HG02943 (cell line): ENCODE measurements around the gene TNFSF9.
A peak's percentile ranks its signal among the peaks of the same experiment; 100 is the strongest.

Source experiments
- ATAC-seq: cut with Tn5 transposase; IDR thresholded peaks from one replicate; pipeline ENCODE4 v1.9.1; 2021; ENCODE audit warnings: mild to moderate bottlenecking, low read depth, moderate library complexity; ENCODE audit not compliant: unreplicated experiment

Gene TNFSF9, protein sequence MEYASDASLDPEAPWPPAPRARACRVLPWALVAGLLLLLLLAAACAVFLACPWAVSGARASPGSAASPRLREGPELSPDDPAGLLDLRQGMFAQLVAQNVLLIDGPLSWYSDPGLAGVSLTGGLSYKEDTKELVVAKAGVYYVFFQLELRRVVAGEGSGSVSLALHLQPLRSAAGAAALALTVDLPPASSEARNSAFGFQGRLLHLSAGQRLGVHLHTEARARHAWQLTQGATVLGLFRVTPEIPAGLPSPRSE

DNA sequence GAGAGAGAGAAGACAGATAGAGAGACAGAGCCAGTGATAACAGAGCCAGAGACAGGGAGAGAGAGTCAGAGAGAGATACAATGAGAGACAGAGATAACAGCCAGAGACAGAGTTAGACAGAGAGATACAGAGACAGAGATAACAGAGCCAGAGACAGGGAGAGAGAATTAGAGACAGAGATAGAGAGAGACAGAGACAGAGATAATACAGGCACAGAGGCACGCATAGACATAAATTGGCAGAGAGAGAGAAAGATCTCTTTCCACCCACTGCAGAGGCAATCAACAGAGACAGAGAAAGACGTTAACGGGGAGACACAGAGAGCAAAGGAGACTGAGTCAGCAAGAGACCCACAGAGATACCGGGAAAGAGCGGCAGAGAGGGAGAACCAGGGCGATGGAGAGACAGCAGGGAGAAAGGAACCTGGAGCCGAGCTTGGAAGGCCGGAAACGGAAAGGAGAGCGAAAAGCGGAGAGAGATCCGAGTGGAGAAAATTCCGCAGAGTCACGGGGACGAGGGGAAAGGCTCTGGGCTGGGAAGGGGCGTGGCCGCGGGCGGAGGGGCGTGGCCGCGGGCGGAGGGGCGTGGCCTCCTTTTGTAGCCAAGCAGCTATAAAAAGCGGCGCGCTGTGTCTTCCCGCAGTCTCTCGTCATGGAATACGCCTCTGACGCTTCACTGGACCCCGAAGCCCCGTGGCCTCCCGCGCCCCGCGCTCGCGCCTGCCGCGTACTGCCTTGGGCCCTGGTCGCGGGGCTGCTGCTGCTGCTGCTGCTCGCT lies at the start of gene TNFSF9:
TSS of gene TNFSF9 (plus strand) at position 641 of the 777 bp plus-strand sequence. CDS start at position 652, 11 bp downstream.
- ATAC-seq, result no peak

DNA sequence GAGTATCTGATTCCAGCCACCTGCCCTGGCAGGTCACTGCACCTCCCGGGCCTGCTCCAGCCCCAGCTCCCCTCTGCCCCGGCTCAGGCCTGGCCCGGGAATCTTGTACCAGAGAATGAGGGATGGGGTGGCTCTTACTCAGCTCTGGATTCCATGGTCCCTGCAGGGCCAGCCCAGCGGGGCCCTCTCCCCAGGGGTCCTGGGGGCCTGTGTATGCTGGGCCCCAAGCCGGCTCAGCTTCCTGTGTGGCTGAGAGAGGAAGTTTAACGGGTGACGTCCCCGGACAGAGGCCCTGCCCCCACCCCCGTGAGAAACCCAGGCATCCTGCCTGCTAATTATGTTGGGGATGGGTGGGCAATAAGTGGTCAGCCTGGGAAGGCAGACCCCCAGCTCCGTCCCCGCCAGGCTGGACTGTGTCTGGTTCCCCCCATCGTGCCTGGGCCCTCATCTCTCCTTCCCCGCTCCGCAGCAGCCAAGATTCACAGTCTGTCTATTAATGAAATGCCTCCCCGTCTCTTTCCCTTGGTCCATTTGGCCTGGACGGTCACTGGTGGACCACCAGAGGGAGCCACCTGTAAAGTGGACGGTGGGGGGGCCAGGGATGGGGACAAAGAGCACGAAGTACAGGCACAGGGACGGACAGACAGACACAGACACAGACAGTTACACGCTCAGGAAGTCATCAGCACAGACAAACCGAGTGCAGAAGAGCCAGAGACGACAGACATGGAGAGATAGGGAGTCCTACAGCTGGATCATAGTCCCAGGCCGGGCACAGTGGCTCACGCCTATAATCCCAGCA lies 49.1 kb upstream of the TNFSF9 start, which contains the start of gene DENND1C:
TSS of gene DENND1C (minus strand) at position 247 of the 802 bp plus-strand sequence. CDS start at position 155, 92 bp downstream.
- peak; percentile 62 for ATAC-seq

DNA sequence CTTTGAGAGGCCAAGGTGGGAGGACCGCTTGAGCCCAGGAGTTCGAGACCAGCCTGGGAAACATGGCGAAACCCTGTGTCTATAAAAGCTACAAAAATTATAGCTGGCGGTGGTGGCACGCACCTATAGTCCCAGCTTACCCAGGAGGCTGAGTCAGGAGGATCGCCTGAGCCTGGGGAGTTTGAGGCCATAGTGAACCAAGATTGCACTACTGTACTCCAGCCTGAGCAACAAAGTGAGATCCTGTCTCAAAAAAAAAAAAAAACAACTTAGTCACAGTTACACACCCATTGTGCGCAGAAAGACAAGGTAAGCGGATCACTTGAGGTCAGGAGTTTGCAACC lies 48.5 kb upstream of the TNFSF9 start:
- no peak for ATAC-seq

DNA sequence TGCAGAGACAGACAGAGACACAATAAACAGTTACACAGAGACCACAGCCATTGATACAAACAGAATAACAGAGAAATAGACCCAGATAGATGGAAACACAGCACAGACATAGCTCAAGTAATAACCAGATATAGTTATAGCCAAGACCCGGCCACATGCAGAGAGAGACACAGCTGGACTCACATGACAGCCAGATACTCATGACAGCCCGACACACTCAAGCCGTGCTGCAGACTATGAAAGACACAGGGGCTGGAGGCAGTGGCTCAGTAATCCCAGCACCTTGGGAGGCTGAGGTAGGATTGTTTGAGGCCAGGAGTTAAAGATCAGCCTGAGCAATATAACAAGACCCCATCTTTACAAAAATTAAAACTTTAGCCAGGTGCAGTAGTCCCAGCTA lies 47.6 kb upstream of the TNFSF9 start:
- no peak for ATAC-seq

DNA sequence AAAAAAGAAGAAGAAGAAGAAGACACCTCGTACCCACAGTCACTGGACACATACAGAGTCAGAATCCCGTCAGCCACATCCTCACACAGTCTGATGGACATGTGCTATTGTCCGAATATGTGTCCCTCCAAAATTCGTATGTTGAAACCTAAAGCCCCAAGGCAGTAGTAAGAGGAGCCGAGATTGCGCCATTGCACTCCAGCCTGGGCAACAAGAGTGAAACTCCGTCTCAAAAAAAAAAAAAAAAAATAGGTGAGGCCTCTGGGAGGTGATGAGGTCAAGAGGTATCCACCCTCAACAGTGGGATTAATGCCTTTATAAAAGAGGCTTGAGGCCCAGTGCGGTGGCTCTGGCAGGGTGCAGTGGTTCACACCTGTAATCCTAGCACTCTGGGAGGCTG lies 46.6 kb upstream of the TNFSF9 start:
- ATAC-seq, result no peak

DNA sequence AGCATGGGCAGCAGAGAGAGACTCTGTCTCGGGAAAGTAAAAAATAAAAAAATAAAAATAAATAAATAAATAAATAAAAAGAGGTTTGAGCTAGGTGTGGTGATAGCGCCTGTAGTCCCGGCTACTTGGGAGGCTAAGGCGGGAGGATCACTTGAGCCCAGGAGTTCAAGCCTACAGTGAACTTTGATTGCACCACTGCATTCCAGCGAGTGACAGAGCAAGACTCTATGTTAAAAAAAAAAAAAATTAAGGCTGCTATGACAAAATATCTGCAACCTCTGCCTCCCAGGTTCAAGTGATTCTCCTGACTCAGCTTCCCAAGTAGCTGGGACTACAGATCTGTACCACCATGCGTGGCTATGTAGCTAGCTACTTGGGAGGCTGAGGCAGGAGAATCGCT lies 46.0 kb upstream of the TNFSF9 start:
- no peak for ATAC-seq

DNA sequence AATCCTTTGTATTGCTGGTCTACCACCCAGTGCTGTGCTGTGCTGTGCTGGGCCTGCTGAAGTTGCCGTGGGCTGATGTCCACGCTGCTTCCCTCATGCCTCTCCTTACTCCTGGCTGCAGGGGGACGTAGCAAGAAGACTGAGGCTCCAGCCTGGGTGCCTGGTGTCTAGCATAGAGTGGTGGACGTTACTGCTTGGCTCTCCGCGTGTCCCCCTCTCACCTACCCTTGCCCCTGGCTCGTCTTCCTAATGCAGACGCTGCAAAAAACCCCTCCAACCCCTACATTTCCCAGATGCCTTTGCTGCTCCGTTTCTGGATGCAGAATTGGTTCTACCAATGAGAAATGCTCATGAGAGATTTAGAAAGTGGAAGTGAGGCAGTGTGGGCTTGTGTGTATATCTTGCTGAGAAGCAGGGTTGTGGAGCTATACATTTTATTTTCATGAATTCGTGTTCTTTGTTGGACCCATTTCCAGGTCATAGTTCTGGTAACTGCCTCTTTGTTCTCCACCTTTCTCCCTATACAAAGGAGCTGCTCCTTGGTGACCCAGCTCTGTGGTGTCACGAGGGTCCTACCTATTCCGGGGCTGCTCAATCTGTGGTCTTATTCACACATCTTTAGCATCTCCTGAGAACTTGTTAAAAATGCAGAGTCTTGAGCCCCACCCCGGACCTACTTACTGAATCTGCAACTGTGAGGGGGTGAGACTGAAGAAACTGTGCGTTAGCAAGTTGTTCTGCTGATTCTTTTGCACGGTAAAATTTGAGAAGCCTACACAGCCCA lies 41.4 kb upstream of the TNFSF9 start:
- no peak for ATAC-seq

DNA sequence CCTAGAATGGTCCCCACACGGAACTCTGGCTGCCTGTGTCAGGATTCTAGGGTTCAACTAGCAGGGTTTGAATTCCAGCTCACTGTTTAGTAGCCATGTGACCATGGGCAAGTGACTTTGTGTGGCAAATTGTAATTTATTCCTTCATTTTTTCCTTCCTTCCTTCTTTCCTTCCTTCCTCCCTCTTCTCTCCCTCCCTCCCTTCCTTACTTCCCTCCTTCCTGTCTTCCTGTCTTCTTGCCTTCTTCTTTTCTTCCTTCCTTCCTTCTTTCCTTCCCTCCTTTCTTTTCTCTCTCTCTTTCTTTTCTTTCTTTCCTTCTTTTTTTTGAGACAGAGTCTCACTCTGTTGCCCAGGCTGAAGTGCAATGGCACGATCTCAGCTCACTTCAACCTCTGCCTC lies 40.7 kb upstream of the TNFSF9 start:
- no peak for ATAC-seq

DNA sequence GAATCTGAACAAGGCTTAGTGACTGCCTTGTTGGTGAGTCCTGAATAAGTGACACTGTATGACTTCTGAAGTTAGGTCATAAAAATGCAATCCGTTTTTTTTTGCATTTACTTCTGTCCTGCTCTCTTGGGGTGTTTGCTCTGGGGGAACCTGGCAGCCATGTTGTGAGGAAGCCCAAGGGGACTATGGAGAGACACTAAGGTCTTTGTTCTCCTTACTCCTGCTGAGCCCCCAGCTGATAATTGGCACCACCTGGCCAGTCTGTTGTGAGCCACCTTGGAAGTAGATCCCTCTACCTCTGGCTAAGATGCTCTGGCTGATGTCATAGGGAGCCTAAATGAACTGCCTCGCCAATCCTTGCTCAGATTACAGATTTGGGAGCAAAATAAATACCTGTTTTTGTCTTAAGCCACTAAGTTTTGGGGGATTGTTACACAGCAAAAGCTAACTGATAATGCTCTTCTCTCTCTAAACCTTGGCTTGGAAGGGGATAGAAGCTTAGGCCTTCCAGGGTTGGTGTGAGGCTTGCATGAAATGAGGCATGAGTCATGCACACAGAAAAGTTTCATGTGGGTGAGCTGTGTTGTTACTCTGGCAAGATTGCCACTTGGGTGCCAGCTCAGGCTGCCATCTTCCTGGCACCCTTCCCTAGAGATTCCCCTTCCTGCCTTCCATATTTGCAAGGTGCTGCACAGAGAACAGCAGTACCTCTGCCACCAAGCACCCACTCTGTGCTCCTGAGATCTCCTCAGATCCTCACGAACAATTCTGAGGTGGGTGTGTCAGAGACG lies 38.8 kb upstream of the TNFSF9 start:
- ATAC-seq, result no peak

DNA sequence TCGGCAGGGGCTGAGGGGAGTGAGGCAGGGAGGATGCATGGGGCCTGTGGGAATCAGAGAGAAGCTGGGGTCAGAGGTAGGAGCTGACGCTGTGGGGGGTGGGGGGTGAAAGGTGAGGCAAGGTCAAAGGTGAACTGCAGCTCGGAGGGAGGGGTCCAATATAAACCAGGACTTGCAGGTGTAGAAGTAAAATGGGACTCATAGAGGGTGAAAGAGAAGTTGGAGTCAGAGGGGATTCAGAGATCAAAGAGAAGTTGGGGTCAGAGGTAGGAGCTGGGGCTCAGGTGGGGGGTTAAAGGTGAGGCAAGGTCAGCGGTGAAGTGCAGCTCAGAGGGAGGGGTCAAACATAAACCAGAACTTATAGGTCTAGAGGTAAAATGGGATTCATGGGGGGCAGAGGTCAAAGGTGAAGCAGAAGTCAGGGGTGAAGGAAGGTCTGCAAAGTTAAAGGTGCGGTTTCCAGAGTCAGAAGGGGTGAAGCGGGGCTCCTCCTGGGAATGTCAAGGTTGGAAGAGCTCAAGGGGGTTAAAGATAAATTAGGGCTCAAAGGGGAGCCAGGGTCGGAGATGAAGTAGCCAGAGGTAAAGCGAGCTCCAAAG lies 36.3 kb upstream of the TNFSF9 start:
- ATAC-seq, result no peak

DNA sequence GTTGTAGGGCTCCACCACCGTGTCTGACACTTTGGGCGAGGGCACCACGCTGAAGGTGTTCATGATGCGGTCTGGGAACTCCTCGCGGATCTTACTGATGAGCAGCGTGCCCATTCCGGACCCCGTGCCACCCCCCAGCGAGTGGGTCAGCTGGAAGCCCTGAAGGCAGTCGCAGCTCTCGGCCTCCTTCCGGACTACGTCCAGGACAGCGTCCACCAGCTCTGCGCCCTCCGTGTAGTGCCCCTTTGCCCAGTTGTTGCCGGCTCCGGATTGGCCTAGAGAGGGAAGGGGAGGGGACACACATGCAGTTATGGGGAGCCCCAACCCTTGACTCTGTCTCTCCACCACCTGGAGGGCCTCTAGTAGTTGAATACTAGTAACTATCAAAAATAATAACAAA lies 34.9 kb upstream of the TNFSF9 start:
- no peak for ATAC-seq

DNA sequence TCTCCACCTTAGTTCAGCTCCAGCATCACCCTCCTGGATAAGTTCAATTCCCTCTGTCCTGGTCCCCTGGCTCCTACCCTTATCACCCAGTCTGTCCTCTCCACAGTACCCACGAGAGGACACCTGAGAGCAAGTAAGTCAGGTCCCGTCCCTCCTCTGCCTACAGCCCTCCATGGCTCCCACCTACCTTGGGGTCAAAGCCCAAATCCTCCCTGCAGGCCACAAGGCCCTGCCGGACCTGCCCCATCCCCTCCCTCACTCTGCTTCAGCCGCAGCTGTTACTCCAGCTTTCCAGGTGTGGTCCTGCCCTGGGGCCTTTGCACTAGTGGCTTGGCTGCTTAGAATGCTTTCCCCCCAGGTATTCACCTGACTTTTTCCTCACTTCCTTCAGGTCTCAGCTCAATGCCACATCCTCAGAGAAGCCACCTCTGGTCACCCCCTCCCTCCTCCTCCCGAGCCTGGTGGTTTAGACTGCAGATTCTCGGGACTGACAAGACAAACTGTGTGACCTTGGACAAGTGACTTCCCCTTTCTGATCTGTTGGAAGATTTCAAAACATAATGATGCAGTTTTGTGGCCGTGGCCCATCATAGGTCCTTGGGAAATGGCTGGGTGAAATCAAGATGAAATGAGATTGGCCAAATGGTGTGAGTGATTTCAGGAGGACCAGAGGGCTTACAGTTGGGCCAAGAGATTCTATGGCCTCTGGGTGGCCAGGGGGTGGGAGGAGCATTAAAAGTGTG lies 32.4 kb upstream of the TNFSF9 start:
- no peak for ATAC-seq

DNA sequence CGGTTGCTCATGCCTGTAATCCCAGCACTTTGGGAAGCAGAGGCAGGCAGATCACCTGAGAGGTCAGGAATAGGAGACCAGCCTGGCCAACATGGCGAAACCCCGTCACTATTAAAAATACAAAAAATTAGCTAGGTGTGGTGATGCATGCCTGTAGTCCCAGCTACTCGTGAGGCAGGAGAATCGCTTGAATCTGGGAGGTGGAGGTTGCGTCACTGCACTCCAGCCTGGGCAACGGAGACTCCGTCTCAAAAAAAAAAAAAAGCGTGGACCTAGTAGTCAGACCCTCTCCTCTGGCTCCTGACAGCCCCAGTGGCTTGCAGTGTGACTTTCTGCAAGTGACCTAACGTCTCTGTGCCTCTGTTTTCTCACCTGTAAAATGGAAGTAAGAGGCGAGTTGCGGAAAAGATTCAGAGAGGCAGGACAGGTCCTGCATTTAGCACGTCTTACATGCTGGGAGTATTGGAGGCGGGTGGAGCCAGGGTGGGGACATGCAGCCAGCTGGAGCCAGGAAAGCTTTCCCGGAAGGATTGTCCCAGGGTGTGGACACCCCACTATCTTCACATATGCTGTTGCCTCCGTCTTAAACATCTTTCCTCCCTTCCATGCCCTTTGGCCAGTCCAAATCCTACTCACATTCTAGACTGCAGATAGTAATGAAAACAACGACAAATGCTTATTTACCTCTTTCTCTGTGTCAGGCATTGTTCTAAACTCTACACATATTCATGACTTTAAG lies 31.6 kb upstream of the TNFSF9 start:
- no peak for ATAC-seq

DNA sequence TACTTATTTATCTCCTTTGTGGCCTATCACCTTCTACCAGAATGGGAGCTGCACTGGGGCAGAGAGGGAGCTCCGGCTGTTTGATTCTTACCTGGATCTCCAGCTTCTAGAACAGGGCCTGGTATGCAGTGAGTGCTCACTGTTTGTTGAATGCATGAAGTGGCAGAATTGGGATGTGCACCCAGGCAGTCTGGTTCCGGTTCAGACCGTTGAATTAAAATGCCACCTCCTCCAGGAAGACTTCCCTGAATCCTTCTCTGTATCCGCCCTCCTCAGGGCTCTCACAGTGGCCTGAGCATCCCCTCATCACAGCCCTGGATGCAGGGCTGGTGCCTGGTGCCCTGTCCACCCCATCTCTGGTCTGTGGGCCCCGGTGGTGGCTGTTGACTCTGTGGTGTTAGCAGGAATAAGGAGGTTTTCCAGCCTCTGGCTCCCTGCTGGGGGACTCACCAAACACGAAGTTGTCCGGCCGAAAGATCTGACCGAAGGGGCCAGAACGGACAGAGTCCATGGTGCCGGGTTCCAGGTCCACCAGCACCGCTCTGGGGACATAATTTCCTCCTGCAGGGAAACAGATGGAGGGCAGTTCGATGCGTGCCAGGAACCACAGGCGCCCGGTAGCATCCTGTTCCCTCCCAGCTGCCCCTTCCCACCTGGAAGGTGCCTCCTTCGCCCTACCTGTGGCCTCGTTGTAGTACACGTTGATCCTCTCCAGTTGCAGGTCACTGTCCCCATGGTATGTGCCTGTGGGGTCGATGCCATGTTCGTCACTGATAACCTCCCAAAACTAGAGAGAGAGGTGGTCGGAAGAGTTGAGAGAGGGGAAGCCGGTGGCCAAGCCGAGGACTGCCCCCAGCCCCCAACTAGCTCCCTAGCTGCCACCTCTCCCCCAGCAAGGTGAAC lies 29.7 kb upstream of the TNFSF9 start:
- no peak for ATAC-seq

DNA sequence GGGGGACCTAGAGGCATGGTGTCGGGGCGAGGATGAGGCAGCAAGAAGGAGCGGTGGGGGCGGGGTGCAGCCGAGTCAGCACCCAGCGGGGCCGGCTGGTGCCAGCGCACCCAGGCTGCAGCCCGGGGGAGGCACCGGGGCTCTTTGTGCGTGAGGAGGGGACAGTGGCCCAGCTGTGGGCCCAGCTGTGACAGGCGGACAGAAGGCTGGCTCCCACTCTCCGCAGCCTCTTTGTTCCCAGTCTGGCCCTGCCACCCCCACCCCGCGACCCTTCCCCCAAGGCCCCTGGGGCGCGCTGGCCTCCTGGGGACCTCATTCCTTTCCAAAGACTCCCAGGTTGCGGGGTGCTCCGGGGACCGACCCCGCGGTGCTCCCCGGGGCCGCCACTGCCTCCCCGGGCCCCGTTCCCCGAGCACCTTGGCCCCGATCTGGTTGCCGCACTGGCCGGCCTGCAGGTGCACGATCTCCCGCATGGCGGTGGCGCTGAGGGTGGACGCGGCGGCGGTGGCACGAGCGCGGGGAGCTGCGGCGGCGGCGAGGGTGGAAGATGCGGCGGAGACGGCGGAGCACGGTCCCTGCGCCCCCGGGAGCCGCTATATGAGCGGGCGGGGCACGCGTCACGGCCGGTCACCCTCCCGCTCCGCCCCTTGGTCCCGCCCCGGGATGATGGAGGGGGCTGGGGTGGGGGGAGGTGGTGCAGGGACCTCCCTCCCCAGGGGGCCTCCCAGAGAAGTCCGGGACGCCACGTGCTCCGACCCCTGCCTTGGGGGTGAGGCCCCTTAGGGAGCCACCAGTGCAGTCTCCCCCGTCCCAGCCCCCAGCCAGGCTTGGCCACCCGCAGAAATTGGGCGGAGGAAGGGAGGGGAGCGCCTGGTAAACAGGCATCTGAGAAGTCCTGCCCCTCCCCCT lies 28.8 kb upstream of the TNFSF9 start, which contains the start of gene TUBB4A:
TSS of gene TUBB4A (minus strand) at position 570 of the 909 bp plus-strand sequence. CDS start at position 473, 97 bp downstream.
- ATAC-seq, result no peak
